Endodermal cell (in vitro differentiated cells): ENCODE results near the gene USP17L24. TPM values are rescaled to one million over a fixed set of nuclear protein-coding genes. Genes with fewer than 3 reads are reported as not detected.
"Not testable (repeated sequence)": the region's sequence is repeated elsewhere in the genome, so short reads cannot be mapped to it uniquely, and the experiment has no call there.

ENCODE experiments used
- DNase-seq: peaks from one replicate; pipeline ENCODE4 v3.0.0-alpha.2; 2017
- H3K27ac ChIP-seq: 2 replicates; pipeline ENCODE4 v1.5.1; 2013; ENCODE audit warnings: mild to moderate bottlenecking, low read depth, low read length, moderate library complexity
- H3K27me3 ChIP-seq: 2 replicates; pipeline ENCODE4 v1.6.1; 2013; ENCODE audit warnings: mild to moderate bottlenecking, low read length, moderate library complexity; ENCODE audit not compliant: insufficient read depth, control insufficient read depth, poor library complexity, severe bottlenecking
- H3K36me3 ChIP-seq: 2 replicates; pipeline ENCODE4 v1.7.0; 2013; ENCODE audit warnings: mild to moderate bottlenecking, low read length, moderate library complexity; ENCODE audit not compliant: control insufficient read depth, insufficient read depth
- H3K4me1 ChIP-seq: one replicate; pipeline ENCODE4 v1.7.0; 2013; ENCODE audit warnings: low read length; ENCODE audit not compliant: control insufficient read depth, insufficient read depth
- H3K4me3 ChIP-seq: 2 replicates; pipeline ENCODE4 v1.5.1; 2013; ENCODE audit warnings: mild to moderate bottlenecking, low read length, moderate library complexity
- H3K9ac ChIP-seq: 2 replicates; pipeline ENCODE4 v1.6.1; 2013; ENCODE audit warnings: mild to moderate bottlenecking, low read length, moderate library complexity; ENCODE audit not compliant: poor library complexity, severe bottlenecking; ENCODE audit errors: extremely low read depth
- H3K9me3 ChIP-seq: 2 replicates; pipeline ENCODE4 v1.6.1; 2013; ENCODE audit warnings: mild to moderate bottlenecking, low read length, moderate library complexity; ENCODE audit not compliant: control insufficient read depth
- H3K27ac Mint-ChIP-seq: 2 replicates; pipeline ENCODE4 v1.8.0; 2020; ENCODE audit warnings: mixed read lengths
- H3K27me3 Mint-ChIP-seq: 2 replicates; pipeline ENCODE4 v1.8.0; 2021; ENCODE audit warnings: mild to moderate bottlenecking, mixed read lengths; ENCODE audit not compliant: insufficient read depth
- H3K36me3 Mint-ChIP-seq: 2 replicates; pipeline ENCODE4 v1.8.0; 2020; ENCODE audit warnings: low read depth, mixed read lengths
- H3K4me1 Mint-ChIP-seq: 2 replicates; pipeline ENCODE4 v1.8.0; 2020; ENCODE audit warnings: mixed read lengths
- H3K4me3 Mint-ChIP-seq: 2 replicates; pipeline ENCODE4 v1.8.0; 2020; ENCODE audit warnings: mild to moderate bottlenecking, moderate library complexity, mixed read lengths
- H3K9me3 Mint-ChIP-seq: 2 replicates; pipeline ENCODE4 v1.8.0; 2020; ENCODE audit warnings: mild to moderate bottlenecking, mixed read lengths
- WGBS, 2 experiments: methylation state at CpG; one replicate each; pipeline versions ENCODE4 v1.1.5 to v1.1.7; 2013; ENCODE audit warnings: missing lambda C conversion rate in 2 of 2, mixed read lengths in 1 of 2; ENCODE audit not compliant: insufficient coverage in 1 of 2, insufficient read length in 1 of 2; 5-methylcytosine and 5-hydroxymethylcytosine counted together
- total RNA-seq, 2 donors: library from RNA; stranded (reverse); fragmentation: NEBNext Ultra II Directional in 1 of 2; extraction: Animal tissue kit (Norgen Biotek cat#: 25700) in 1 of 2; gene quantifications; 2 replicates in 1 of 2; 3 replicates in 1 of 2; pipeline ENCODE4 v1.2.1, GENCODE V29; 2021

USP17L24 gene
- total RNA-seq, 2 donors from 2014 or later = not detected

DNA sequence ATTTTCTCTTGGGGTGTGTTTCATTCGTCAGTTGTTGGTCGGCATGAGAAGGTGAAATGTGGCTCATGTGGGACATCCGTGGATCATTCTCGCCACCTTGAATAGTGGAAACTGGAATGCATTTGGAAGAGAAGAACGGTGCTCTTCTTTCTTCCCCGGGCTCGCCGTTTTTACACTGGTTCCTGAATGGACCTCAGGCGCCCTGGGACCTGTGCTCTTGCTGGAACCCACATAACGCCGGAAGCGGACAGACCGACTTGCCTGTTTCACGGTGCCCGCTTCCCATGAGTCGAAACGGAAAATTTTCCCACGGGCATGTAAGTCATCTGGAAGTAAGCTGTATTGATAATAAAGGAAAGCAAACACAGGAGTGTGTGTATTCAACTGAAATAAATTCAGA is 25.9 kb downstream of the USP17L24 start:
- not testable (repeated sequence) for DNase-seq, H3K27ac Mint-ChIP-seq, H3K27ac ChIP-seq, H3K4me1 ChIP-seq, H3K4me3 ChIP-seq, H3K36me3 ChIP-seq, H3K9me3 ChIP-seq, H3K4me1 Mint-ChIP-seq, H3K27me3 ChIP-seq, H3K9me3 Mint-ChIP-seq, H3K9ac ChIP-seq, H3K27me3 Mint-ChIP-seq, H3K4me3 Mint-ChIP-seq, H3K36me3 Mint-ChIP-seq
- no CpG with 5 or more reads among the region's 18 CpGs for WGBS, 2 experiments

- not testable (repeated sequence) for DNase-seq, H3K27me3 Mint-ChIP-seq, H3K27ac ChIP-seq, H3K9ac ChIP-seq, H3K36me3 Mint-ChIP-seq, H3K4me3 Mint-ChIP-seq, H3K36me3 ChIP-seq, H3K27me3 ChIP-seq, H3K4me3 ChIP-seq, H3K27ac Mint-ChIP-seq, H3K9me3 Mint-ChIP-seq, H3K4me1 Mint-ChIP-seq, H3K9me3 ChIP-seq, H3K4me1 ChIP-seq
- no CpG with 5 or more reads among the region's 15 CpGs for WGBS, 2 experiments
Measured at GRCh38 chr4:9353338-9353737, 28.4 kb downstream of the USP17L24 start, which contains the start of gene USP17L29. Gene USP17L29, plus strand, starts transcription at chr4:9353638. Its CDS starts 0 bp downstream, at chr4:9353638.

DNA sequence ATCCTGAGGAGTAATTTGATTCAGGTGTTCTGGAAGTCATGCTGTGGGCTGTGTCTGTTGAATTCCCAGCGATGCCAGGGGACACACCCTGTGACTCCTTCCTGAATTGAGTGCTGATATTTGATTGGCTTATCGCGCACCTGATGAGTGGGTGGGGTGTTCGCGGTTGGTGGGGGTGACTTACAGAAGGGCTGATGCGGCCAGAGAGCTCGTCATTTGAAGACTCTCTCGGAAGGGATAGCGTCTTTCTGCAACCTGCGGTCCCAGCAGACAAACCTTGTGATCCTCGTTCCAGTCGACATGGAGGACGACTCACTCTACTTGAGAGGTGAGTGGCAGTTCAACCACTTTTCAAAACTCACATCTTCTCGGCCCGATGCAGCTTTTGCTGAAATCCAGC is 37.9 kb downstream of the USP17L24 start, which contains the start of gene USP17L30:
TSS of gene USP17L30 (plus strand) at position 301 of the 400 bp plus-strand sequence. CDS start at position 301, 0 bp downstream.
- not testable (repeated sequence) for H3K27me3 ChIP-seq, H3K4me1 ChIP-seq, H3K9me3 ChIP-seq, H3K4me1 Mint-ChIP-seq, H3K4me3 ChIP-seq, H3K27ac Mint-ChIP-seq, H3K36me3 Mint-ChIP-seq, H3K27me3 Mint-ChIP-seq, H3K4me3 Mint-ChIP-seq, H3K9ac ChIP-seq, DNase-seq, H3K9me3 Mint-ChIP-seq, H3K36me3 ChIP-seq, H3K27ac ChIP-seq
- WGBS, 2 experiments = no CpG with 5 or more reads among the region's 15 CpGs

Other genes with a start within 250 kb of the USP17L24 start
- not detected for gene FAM90A26, start 154.8 kb upstream of the USP17L24 start, total RNA-seq
- not detected for gene USP17L10, start 114.5 kb upstream of the USP17L24 start, total RNA-seq
- not detected for gene USP17L11, start 109.8 kb upstream of the USP17L24 start, total RNA-seq
- not detected for gene USP17L12, start 105.0 kb upstream of the USP17L24 start, total RNA-seq
- gene USP17L13, start 100.3 kb upstream of the USP17L24 start, total RNA-seq = not detected
- not detected for gene USP17L15, start 90.8 kb upstream of the USP17L24 start, total RNA-seq
- gene USP17L17, start 81.3 kb upstream of the USP17L24 start, total RNA-seq = not detected
- gene USP17L18, start 76.5 kb upstream of the USP17L24 start, total RNA-seq = not detected
- not detected for gene USP17L19, start 71.8 kb upstream of the USP17L24 start, total RNA-seq
- gene USP17L20, start 67.0 kb upstream of the USP17L24 start, total RNA-seq = not detected
- not detected for gene USP17L21, start 62.3 kb upstream of the USP17L24 start, total RNA-seq
- gene USP17L22, start 57.5 kb upstream of the USP17L24 start, total RNA-seq = not detected
- not detected for gene USP17L25, start 4.7 kb downstream of the USP17L24 start, total RNA-seq
- not detected for gene USP17L26, start 9.5 kb downstream of the USP17L24 start, total RNA-seq
- gene USP17L5, start 14.2 kb downstream of the USP17L24 start, total RNA-seq = not detected
- not detected for gene USP17L27, start 19.0 kb downstream of the USP17L24 start, total RNA-seq
- gene USP17L28, start 23.7 kb downstream of the USP17L24 start, total RNA-seq = not detected
- not detected for gene USP17L29, start 28.5 kb downstream of the USP17L24 start, total RNA-seq
- not detected for gene USP17L30, start 38.0 kb downstream of the USP17L24 start, total RNA-seq
- gene DEFB131A, start 119.2 kb downstream of the USP17L24 start, total RNA-seq = not detected